Esophagus mucosa (tissue), 1 donor: ENCODE data around the gene DKK3. TPM values are rescaled to one million over a fixed set of nuclear protein-coding genes. Genes with fewer than 3 reads are reported as not detected.
A peak's percentile ranks its signal among the peaks of the same experiment; 100 is the strongest.

ENCODE experiments used
- ATAC-seq: fragments of 200-7000 bp; cut with Tn5 transposase; one replicate; pipeline ENCODE4 v1.9.1; 2020
- total RNA-seq: library from RNA; stranded (reverse); gene quantifications from one replicate; pipeline ENCODE4 v1.2.4, GENCODE V29; 2023
- donor health status: DM: yes; HTN: yes; CAD: no.

The DKK3 gene
- total RNA-seq, 1 donor from 2014 or later, result 21.2 TPM

DNA sequence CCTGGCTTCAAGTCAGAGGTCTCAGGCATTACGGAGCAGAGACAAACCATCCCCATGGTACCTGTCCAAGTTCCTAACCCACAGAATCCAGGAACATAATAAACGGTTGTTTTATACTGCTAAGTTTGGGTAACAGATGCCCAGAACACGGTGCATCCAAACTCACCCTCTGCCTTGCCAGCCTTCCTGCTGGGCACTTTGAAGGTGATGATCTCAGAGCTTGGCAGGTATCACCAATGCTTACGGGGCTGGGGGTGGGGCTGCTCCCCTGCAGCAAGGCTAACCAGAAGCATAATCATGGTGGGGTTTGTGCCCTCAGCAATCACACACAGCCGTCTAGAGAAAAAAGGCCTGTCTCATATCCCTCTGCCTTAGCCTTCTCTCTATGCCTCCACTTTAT lies 27.1 kb downstream of the DKK3 start:
- no peak for ATAC-seq

DNA sequence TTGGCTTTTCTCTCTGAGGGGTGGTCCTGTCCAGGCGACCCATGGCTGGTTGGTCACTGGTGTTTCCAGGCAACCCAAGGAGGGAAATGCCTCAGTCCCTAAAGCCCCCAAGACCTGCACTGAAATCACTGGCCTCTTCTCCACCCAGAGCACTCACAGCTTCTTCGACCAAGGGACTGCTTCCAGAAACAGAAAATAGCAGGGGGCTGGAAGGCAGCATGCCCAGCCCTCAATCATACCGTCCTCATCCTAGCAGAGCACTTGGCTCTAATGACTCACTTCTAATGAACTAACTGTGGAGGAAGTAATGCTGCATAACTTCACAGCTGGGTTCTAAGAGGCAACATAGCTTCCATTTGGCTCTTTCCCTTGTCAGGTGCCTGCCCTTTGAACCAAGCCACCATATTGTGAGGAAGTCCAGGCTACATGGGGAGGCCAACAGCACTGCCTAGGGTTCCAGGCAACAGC lies 27.6 kb downstream of the DKK3 start:
- no peak for ATAC-seq

DNA sequence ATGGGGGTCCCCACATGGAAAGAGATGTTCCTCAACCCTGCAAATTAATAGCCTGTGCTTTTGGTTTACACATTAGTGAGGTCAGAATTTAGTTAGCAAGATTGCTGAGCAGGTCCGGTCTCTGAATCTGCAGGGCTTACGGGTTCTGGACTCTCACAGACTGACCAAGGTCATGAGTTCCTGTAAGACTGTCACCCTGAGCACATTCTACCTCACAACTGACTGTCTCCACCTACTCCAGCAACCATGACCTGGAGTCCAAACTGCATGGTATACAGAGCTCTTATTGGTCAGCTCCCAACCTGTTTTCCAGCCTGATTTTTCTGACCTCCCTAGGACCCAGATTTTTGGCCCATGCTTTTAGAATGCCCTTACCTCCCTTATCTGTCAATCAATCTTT lies 28.2 kb downstream of the DKK3 start:
- ATAC-seq, result no peak

DNA sequence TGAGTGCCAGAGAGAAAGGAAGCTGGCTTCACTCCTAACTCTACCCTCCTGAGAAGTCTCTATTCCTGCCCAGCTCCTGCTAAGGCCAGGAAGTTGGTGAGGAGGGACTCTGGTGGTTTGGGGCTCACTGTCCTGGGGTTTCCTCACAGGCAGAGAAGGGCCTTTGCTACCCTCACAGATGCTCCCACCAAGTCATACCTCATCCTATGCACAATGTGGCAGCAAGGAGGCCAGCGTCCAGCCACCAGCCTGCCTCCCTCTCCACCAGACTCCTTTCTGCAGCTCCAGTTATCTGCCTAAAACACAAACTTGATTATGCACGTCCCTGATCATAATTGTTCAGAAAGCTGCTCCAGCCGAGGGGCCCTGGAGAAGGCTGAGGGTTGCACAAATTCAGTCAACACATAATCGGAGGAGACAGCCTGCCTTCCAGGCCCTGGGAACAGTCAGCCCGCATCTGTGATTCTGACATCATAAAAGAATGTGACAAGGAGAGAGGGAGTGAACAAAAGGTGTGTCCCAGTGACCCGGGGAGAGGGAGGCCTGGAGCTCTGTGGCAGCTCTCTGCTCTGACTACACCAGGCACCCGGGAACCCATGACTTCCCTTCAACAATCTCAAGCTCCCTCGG lies 28.8 kb downstream of the DKK3 start:
- ATAC-seq, result no peak

DNA sequence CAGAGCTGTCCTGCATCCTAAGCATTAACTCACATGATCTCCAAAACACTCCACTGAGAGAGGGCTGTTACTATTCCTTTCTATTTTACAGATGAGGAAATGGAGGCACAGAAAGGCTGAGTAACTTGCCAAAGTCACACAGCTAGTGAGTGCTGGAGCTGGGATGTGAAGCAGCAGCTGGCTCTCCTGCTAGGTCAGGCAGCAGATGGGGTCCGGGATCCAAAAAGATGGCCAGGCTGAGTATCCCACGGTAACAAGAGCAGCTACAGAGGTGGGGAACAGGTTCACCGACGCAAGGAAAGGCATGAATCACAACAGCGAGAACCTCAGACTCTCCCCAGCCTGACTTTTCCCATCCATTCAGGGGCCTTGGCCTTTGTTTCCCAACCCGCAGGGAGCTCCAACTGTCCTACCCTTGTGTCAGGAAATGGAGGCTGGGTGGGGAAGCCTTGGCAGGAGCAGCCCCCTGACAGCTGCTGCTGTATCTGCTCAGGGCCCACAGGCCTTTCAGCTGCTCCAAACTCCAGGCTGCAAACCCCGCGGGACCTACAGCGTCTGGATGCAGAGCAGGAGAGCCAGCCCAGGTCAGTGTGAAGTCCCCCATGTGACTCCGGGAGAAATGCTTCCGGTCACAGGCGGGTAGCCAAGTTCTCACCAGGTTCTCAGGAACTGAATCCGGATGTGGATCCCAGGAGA lies 29.5 kb downstream of the DKK3 start:
- ATAC-seq, result no peak

DNA sequence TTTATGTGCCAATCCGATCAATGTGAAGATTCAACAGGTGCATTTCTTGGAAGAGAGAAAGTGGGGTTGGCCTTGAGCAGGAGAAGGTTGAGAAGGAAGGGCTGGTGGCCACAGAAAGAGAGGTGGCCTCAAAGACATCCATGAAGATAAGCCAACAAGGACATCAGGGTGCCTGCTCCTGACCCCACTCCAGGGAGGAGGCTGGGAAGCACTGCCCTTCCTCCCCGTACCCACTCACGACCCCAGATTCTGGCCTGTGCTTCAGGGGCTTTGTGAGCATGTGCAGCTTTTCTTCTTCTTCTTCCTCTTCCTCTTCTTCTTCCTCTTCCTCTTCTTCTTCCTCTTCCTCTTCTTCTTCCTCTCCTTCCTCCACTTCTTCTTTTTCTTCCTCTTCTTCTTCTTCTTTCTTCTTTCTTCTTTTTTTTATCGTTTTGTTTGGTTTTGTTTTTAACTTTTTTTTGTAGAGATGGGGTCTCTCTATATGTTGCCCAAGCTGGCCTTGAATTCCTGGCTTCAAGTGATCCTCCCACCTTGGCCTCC lies 30.3 kb downstream of the DKK3 start:
- ATAC-seq, result no peak

DNA sequence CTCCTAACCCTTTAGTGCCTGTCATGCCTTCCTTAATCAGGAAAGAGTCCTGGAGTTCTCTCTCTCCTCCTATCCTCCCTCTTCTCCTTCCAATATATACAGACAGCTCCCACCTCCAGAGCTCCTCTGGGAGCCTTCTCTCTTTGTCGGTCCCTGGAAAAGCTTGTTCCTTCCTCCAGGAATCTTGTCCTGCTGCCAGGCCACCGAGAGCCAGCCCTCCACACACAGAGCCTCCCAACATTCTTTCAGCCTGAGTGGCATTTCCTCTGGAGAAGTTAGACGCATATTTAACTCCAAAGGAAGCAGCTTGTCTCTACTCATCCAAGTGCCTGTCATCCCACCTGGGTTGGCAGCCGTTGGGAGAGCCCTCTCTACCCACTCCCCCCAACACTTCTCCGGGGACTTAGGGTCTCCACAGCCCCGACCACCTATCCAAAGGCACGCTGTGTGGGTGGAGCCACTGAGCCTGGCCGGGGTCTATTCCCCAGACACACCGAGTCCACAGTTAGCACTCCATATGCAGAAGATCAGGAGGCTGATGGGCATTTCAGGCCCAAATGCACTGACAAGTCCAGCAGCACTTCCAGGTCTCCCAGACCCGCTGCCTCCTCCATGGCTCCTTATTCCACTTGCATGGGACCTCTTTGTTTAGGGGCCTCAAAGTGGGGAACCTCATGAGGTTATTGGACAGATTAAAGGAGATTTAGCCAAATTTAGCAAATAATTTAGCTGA lies 31.1 kb downstream of the DKK3 start:
- peak; percentile 12 for ATAC-seq

DNA sequence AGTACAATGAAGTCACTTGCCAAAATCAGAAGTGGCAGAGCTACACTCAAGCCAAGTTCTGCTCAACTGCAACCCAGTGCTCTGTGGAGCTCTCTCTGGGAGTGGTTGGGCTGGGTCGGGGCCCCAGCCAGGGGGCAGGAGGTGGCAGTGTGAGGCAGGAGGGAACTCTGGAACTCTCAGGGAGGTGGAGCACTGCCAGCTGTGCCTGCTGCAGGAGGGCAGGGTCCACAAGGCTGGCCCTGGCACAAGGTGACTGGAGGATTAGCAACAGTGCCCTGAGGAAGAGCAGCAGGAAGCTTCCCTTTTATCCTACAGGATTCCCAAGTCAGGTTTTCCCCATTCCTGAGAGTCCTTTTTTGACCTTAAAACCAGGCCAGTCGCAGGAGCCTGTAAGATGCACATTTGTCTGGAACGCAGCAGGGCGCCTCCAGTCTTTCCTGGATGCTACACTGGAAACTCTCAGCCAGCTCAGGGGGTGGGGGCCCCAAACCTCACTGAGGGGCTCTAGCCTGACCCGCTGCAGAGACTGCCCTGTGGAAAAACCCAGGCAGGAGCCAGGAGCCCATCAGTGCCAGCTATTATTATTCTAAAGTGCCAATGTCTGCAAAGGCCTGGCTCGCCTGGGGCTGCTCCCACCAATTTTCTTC lies 31.8 kb downstream of the DKK3 start:
- ATAC-seq, result no peak

DNA sequence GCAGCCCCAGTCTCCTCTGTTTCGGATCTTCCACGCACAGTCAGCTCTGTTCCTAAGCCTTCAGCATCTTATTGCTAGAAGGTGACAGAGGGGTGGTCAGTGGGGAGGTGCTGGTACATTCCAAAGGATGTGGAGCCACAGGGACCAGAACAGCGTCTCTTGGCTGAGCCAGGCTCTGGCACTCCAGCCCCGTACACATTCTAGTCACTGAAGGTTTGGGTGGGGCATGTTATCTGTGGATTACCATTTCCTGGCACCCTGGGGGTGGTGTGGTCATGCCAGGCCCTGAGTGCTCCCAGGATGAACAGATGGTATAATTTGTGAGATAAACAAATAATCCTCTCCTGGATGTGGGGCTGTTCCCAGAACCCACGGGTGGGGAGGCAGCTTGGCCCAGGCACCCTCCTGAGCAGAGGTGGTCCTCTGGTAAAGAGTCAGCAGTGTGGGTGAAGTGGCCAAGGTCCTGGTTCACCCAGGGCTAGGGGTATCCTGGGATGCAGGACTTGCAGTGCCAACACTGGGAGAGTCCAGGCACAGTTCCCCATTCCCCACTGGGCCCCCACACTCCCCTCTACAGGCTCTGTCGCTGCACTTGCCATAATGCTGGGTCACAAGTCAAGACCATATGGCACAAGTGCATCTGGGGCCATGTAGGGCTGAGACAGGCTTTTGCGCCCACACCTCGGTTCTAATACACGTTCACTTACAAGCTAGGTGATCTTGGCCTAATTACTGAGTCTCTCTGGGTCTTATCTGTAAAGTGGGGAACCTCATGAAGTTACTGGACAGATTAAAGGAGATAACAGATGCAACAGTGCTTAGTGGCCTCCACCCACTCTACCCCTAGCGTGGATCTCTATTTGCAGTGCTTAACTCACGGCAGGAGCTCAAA lies 33.0 kb downstream of the DKK3 start:
- ATAC-seq, result no peak

DNA sequence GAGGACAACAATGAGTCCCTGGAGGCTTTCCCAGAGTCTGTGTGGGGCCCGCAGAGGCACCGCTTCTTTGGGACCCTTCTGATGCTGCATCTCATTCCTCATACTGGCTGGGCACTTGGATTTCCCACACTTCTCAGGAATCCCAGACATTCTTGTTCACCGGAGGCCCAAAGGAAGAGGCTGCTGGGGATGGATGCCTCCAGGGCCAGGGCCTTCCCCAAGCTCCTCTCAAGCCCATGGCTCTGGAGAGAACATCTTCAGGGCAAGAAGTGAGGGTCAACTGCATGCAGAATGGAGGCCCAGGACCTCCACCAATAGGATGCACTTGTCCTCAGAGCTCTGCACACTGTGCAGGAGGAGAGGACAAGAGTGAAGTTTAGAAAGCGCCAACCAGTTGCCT lies 34.6 kb downstream of the DKK3 start:
- ATAC-seq, result no peak

GRCh38 chr11:11973361-11973800 lies 35.0 kb downstream of the DKK3 start:
- no peak for ATAC-seq

- ATAC-seq, result no peak
These were observed 35.6 kb downstream of the DKK3 start for GRCh38 chr11:11972730-11973341.

- no peak for ATAC-seq
These were observed 36.4 kb downstream of the DKK3 start for GRCh38 chr11:11971906-11972547.

- ATAC-seq, result no peak
These were observed 37.9 kb downstream of the DKK3 start for GRCh38 chr11:11970556-11970955.

DNA sequence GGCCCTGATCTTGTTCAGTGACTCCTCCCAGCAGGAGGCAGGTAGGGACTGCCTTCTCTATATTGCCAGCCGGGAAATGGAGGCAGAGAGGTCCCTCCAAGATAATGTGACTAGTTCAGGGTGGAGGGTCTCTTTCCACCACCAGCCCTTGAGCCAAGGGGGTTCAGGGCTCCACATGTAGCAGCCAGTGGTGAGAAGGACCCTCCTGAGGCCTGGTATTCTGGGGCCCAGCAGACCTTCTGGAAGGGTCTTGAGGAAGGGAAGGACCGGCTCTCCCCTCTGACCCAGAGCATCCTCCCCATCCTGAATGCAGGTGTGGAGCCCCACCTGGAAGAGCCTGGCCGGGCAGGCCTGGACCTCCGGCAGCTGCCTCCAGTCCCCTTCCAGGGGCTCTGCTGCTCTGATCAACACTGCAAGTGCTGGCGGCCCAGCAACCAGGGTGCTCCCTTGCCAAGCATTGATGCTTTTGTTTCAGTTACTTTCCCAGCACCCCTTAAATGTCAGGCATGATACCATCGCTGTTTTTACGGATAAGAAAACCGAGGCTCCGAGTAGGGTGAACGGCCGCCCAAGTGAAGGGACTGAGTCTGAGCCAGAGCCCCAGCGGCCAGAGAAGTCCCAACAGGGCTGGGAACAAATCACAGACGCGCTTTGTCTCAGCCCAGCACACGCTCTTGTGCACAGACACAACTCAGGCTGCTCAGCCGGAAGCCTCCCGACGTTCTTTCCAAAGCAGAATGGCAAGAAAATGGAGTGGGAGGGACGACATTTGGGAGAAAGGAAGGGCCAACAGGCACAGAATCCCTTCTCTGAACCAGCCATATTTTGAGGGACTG lies 38.8 kb downstream of the DKK3 start:
- ATAC-seq, result no peak

- no peak for ATAC-seq
These were observed 39.7 kb downstream of the DKK3 start for GRCh38 chr11:11968511-11969280.

- no peak for ATAC-seq
These were observed 40.5 kb downstream of the DKK3 start for GRCh38 chr11:11967669-11968510.
